Nephron (organoid): ENCODE measurements around the gene EVA1A.
A peak's percentile ranks its signal among the peaks of the same experiment; 100 is the strongest.

Source experiments
- H3K27ac Mint-ChIP-seq, 3 experiments: 2 replicates each; pipeline ENCODE4 v1.8.0; 2020; ENCODE audit warnings: mixed read lengths in 3 of 3, mild to moderate bottlenecking in 2 of 3, moderate library complexity in 1 of 3
- H3K27me3 Mint-ChIP-seq: 2 replicates; pipeline ENCODE4 v1.8.0; 2021; ENCODE audit warnings: low read depth, mild to moderate bottlenecking, moderate library complexity, mixed read lengths
- H3K36me3 Mint-ChIP-seq: 2 replicates; pipeline ENCODE4 v1.8.0; 2020; ENCODE audit warnings: low read depth, mixed read lengths
- H3K4me1 Mint-ChIP-seq: 2 replicates; pipeline ENCODE4 v1.8.0; 2020; ENCODE audit warnings: mixed read lengths
- H3K4me3 Mint-ChIP-seq, 3 experiments: 2 replicates each; pipeline ENCODE4 v1.8.0; 2020; ENCODE audit warnings: mild to moderate bottlenecking in 3 of 3, mixed read lengths in 3 of 3, moderate library complexity in 2 of 3
- H3K9me3 Mint-ChIP-seq: 2 replicates; pipeline ENCODE4 v1.8.0; 2020; ENCODE audit warnings: mixed read lengths
- TF ChIP-seq, protein P1 (sequence below), 3 experiments: fragments of 200-600 bp; sonication (generic); IDR thresholded peaks; one replicate each; pipeline ENCODE4 v1.5.0; 2021; ENCODE audit warnings: antibody characterized with exemption in 3 of 3; ENCODE audit not compliant: unreplicated experiment in 3 of 3

Gene EVA1A

DNA sequence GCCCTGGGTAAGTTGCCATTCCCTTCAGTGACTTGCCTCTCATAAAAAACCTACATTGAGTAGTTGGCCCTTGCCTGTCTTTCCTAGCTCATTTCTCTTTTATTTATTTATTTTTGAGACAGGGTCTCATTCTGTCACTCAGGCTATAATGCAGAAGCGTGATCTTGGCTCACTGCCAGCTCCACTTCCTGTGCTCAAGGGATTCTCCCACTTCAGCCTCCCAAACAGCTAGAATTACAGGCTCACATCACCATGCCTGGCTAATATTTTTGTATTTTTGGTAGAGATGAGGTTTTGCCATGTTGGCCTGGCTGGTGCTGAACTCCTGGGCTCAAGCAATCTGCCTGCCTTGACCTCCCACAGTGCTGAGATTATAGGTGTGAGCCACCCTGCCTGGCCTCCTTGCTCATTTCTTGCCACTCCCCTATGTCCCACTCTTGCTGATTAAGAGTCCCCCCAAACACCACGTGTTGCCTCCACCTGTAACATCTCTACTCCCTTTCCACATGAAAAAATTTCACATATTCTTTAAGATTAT is 12.6 kb downstream of the EVA1A start:
- Mint-ChIP-seq H3K9me3 (no peaks in the 10 kb centered on the region), H3K27me3 (no peaks in the 10 kb centered on the region), H3K27ac (peak overlapping the region in 1 of 3 experiments; percentile 22), H3K4me3 (no peak overlapping the region), H3K4me1 (no peaks in the 10 kb centered on the region), H3K36me3 (peaks cover 15% of the 10 kb centered on the region)
- TF ChIP-seq, protein P1, sequence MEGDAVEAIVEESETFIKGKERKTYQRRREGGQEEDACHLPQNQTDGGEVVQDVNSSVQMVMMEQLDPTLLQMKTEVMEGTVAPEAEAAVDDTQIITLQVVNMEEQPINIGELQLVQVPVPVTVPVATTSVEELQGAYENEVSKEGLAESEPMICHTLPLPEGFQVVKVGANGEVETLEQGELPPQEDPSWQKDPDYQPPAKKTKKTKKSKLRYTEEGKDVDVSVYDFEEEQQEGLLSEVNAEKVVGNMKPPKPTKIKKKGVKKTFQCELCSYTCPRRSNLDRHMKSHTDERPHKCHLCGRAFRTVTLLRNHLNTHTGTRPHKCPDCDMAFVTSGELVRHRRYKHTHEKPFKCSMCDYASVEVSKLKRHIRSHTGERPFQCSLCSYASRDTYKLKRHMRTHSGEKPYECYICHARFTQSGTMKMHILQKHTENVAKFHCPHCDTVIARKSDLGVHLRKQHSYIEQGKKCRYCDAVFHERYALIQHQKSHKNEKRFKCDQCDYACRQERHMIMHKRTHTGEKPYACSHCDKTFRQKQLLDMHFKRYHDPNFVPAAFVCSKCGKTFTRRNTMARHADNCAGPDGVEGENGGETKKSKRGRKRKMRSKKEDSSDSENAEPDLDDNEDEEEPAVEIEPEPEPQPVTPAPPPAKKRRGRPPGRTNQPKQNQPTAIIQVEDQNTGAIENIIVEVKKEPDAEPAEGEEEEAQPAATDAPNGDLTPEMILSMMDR (IDR thresholded peaks at IDR 0.05; ENCODE audit: unreplicated experiment in 3 of 3): no peak

DNA sequence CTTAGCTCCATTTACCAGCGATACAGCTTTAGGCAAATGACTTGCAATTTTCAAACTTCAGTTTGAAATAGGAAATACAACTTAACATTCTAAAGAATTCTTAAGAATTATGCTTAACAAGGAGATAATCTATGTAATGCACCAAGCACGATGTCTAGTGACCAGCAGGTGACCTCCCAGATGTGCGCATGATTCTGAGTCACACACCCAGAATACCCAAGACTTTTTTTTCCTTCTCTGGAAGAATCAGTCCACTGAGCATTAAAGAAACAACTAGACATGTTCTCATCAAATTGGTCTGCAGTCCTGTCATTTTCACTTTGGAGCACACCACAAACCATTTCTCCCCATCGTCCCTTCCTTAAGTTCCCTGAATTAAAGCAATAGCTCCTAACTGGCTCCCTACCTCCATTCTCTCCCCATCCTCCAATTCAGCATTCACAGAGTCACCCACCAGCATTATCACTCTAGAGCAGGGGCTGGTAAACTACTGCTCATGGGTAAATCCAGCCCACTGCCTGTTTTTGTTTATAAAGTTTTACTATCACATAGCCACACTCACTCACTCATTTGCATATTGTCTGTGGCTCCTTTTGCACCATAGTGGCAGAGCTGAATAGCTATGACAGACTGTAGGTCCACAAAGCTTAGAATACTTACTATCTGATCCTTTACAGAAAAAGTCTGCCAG is 13.2 kb downstream of the EVA1A start:
- Mint-ChIP-seq H3K4me1 (no peaks in the 10 kb centered on the region), H3K27me3 (no peaks in the 10 kb centered on the region), H3K27ac (no peak overlapping the region), H3K9me3 (peaks cover 2% of the 10 kb centered on the region), H3K4me3 (no peak overlapping the region), H3K36me3 (peaks cover 14% of the 10 kb centered on the region)
- TF ChIP-seq, protein P1 (IDR thresholded peaks at IDR 0.05; ENCODE audit: unreplicated experiment in 3 of 3): no peak

DNA sequence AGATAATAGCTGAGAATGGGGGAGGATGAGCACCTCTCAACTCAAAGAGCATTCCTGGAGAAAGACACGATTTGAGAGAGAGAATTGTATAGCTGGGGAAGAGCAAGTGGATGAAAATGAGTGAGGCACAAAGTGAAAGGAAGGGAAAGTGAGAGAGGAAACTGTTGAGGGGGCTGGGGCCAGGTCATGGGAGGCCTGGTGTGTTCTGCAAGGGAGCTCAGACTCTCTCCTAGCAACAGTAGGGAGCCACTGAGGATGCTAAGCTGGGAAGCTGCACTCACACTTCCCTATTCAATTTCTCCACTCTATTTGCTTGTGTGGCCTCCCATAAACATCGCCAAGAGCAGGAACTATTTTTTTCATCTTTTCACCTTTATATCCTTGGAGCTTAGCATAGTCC is 14.8 kb downstream of the EVA1A start:
- peaks cover 5% of the 10 kb centered on the region for H3K27me3 Mint-ChIP-seq
- H3K36me3 Mint-ChIP-seq: peaks cover 22% of the 10 kb centered on the region
- no peak overlapping the region for H3K4me3 Mint-ChIP-seq
- H3K9me3 Mint-ChIP-seq: peaks cover 3% of the 10 kb centered on the region
- no peaks in the 10 kb centered on the region for H3K4me1 Mint-ChIP-seq
- TF ChIP-seq, protein P1 (IDR thresholded peaks at IDR 0.05; ENCODE audit: unreplicated experiment in 3 of 3): no peak
- H3K27ac Mint-ChIP-seq: no peak overlapping the region

DNA sequence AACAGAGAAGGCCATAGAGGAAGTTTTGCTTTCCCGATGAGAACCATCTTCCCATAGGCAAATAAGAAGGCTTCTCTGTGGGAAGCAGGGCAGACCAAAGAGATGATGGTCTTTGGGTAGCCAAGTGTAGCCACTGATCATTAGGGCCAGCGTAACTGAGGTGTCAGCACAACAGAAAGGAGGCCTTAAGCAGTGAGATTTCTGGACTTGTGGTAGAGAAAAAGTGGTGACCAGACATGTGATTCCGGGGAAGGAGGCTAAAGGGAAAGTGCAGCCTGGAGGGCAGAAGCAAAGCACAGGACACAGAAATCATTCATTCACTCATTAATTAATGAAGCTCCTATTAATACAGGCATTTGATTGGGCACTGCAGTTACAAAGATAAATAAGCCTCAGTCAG is 15.4 kb downstream of the EVA1A start:
- H3K36me3 Mint-ChIP-seq: peaks cover 25% of the 10 kb centered on the region
- H3K27me3 Mint-ChIP-seq: peaks cover 5% of the 10 kb centered on the region
- TF ChIP-seq, protein P1 (IDR thresholded peaks at IDR 0.05; ENCODE audit: unreplicated experiment in 3 of 3): no peak
- no peak overlapping the region for H3K4me3 Mint-ChIP-seq
- H3K27ac Mint-ChIP-seq: no peak overlapping the region
- peaks cover 5% of the 10 kb centered on the region for H3K4me1 Mint-ChIP-seq
- H3K9me3 Mint-ChIP-seq: peaks cover 3% of the 10 kb centered on the region

DNA sequence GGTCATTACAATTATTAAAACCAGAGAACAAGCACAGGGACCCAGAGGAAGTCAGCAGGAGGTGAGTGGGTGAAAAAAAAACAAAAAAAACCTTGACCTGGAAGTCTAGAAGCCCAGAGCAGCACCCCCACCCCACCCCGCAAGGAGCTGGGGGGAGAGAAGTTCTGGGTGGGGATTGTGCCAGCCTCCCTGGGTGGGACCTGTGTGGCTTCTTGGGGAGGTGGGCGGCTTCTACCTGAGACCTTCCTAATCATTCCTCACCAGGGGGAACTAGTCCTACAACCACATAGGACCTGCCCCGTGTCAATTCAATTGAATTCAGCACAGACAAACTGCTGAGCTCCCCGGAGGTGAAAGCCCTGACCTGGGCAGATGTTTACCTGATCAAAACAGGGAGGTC is 17.3 kb downstream of the EVA1A start:
- Mint-ChIP-seq H3K9me3 (peaks cover 3% of the 10 kb centered on the region), H3K36me3 (peaks cover 29% of the 10 kb centered on the region), H3K4me3 (no peak overlapping the region), H3K27ac (no peak overlapping the region), H3K4me1 (peaks cover 17% of the 10 kb centered on the region), H3K27me3 (peaks cover 5% of the 10 kb centered on the region)
- TF ChIP-seq, protein P1 (IDR thresholded peaks at IDR 0.05; ENCODE audit: unreplicated experiment in 3 of 3): no peak

DNA sequence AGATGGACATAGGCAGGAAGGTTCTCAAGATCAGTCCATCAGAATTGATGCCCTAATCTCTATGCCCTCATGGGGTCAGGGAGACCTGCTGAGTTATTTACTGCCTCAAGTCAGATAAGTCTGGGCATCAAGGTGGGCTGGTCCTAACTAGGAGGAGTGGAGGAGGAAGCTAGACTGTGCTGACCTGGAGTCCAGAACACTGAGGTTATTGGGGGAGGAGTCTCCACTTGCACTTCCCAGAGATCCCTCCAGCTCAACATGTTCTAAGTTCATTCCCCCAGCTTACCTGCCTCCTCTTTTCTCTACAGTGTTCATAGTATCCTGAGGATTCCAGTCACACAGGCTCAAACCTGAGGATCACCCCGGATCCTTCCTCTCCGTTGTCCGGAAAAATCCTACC is 19.3 kb downstream of the EVA1A start:
- TF ChIP-seq, protein P1 (IDR thresholded peaks at IDR 0.05; ENCODE audit: unreplicated experiment in 3 of 3): no peak
- Mint-ChIP-seq H3K4me3 (no peak overlapping the region), H3K4me1 (peaks cover 17% of the 10 kb centered on the region), H3K36me3 (peaks cover 33% of the 10 kb centered on the region), H3K9me3 (peaks cover 3% of the 10 kb centered on the region), H3K27ac (no peak overlapping the region), H3K27me3 (peaks cover 5% of the 10 kb centered on the region)
